AG20443 (cell line): Measurements from ENCODE around the gene DHX40.
"Not testable (repeated sequence)": the region's sequence is repeated elsewhere in the genome, so short reads cannot be mapped to it uniquely, and the experiment has no call there.

Experiments
- DNase-seq: peaks from one replicate; pipeline ENCODE4 v3.0.0; 2012; ENCODE audit warnings: low spot score, mixed read lengths

The DHX40 gene

GRCh38 chr17:59558953-59559352, 6.5 kb upstream of the DHX40 start:
- peak; percentile 13 for DNase-seq

- DNase-seq, result peak; percentile 20
Observed at GRCh38 chr17:59561042-59561441, 4.4 kb upstream of the DHX40 start.

DNA sequence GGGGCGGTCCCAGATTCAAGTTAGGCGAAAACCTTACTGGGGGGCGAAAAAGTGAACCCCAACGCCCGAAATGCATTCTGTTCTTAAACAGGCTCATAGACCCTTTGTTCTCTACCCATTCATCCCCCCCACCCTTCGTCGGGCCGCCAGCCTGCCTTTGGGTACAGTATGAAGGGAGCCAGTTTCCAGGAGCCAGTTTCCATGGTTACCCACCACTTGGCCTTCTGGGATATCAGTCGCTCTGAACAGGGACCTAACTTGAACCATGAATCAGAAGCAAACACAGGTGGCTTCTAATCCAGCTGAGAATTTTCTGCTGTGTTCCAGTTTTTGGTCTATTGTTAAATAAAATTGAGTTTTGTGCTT, 532 bp downstream of the DHX40 start:
- peak; percentile 86 for DNase-seq

DNA sequence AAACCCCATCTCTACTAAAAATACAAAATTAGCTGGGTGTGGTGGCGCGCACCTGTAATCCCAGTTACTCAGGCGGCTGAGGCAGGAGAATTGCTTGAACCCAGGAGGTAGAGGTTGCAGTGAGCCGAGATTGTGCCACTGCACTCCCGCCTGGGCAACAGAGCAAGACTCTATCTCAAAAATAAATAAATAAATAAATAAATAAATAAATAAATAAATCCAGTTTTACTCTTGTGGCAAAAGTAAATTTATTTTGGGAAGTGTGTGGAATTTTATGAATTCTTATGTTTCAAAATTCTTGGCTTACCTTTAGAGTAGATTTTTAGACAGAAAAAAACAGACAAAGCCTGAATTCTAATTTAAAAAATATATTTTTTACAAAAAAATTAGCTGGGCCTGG, 3.7 kb downstream of the DHX40 start:
- DNase-seq, result not testable (repeated sequence)

GRCh38 chr17:59572301-59572924, 7.0 kb downstream of the DHX40 start:
- DNase-seq, result peak; percentile 11

GRCh38 chr17:59584168-59584567, 18.8 kb downstream of the DHX40 start:
- not testable (repeated sequence) for DNase-seq

DNA sequence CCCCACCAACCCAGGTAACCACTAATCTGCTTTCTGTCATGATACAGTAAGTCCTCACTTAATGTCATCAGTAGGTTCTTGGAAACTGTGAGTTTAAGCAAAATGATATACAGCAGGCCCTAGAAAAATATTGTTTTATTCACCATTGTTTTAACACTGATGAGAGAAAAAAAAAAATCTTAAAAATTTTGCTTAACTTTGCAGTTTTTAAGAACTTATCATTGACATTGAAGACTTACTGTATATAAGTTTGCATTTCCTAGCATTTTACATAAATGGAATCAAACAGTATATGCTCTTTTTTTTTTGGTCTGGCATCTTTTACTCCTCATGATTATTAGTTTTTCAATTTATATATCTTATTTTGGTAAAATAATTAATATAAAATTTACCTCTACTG, 34.8 kb downstream of the DHX40 start:
- no peak for DNase-seq

GRCh38 chr17:59601130-59601529, 35.7 kb downstream of the DHX40 start:
- DNase-seq, result no peak

DNA sequence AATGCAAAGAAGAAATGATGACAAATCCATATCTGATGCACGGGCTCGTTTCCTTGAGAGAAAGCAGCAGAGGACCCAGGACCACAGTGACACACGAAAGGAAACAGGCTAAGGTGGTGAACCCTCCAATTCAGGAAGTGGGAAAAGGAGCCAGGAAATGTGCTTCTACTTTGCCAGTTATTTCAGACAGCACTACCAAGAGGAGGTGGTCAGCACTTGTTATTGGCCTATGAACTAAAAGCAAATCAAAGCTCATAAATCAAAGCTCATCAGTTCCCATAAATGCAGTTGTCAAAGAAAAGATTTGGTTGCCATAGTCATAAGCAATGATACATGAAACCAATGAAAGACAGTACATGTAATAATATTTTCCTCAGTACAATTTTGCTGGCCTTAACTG, 41.7 kb downstream of the DHX40 start:
- DNase-seq, result no peak

GRCh38 chr17:59607817-59608403, 42.5 kb downstream of the DHX40 start:
- no peak for DNase-seq

- no peak for DNase-seq
Observed at GRCh38 chr17:59611503-59611902, 46.1 kb downstream of the DHX40 start.

DNA sequence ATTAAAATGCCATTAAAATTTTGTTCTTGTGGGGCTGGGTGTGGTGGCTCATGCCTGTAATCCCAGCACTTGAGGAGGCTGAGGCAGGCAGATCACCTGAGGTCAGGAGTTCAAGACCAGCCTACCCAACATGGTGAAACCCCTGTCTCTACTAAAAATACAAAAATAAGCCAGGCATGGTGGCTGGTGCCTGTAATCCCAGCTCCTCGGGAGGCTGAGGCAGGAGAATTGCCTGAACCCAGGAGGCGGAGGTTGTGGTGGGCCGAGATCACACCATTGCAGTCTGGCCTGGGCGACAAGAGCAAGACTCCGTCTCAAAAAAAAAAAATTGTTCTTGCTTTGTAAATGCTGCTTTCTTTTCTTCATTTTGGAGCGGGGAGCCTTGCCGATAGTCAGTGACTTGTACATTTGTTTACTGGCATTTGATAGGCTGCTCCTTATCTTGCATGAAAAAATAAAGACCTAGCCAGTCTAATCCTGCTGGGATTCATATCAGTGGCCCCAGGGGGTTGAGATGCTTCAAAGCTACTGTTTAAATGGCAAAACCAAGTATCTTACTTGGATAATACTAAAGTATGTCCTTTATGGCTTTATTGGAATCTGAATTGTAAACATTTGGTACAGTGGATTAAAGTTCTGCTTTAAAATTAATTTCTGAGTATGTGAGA, 51.0 kb downstream of the DHX40 start:
- DNase-seq, result no peak

GRCh38 chr17:59617156-59617732, 51.8 kb downstream of the DHX40 start:
- no peak for DNase-seq

DNA sequence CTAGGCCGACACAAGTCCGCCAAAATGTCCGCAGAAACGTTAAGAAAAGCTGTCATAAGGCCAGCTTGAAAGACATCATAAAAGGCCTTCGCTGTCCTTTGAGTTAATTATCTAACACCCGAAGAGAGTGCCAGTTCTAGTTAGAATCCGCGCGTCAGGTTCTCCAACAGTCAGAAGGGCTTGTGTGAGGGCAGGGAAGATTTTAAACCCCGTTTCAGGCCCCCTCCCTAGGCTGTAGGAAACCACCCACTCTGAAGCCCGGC, 53.6 kb downstream of the DHX40 start:
- DNase-seq, result no peak

DNA sequence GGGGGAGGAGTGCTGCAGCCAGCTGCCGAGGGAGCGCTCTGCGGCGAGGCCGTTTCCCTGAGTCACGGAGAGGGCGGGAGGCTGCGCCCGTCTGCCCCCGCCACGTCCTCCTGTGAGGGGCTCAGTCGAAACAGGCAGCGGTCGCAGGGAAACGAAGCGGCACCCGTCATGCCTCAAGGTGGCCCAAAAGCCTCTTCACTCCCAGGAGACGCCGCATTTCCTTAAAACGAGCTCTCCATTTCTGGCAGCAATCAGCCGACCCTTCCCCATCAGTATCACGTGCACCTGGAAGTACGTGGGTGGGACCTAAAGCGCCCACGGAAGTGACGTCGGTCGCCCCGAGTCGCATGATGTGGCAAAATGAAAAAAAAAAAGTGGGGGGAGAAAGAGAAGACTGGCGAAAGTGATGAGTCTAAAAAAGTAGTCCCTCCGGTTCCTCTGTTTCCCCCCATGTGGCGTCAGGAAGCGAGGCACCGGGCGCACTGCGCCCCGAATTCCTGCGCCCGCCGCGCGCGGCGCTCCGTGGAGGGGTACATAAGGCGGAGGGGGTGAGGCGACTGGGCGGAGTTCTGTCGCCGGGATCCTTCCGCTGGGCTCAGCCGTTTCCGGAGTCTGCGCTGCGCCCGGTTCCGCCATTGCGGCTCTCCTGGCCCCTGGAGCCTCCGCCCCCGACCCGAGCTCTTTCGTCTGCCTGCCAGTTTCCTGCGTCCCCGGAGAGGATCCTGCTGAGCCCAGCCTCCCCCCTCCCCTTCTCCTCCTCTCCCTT, 54.1 kb downstream of the DHX40 start, which contains the start of gene CLTC:
TSS of gene CLTC (plus strand) at position 598 of the 766 bp plus-strand sequence. CDS start 237 bp downstream, outside the sequence.
- peak; percentile 94 for DNase-seq

GRCh38 chr17:59620064-59620359, 54.6 kb downstream of the DHX40 start:
- peak; percentile 6 for DNase-seq

DNA sequence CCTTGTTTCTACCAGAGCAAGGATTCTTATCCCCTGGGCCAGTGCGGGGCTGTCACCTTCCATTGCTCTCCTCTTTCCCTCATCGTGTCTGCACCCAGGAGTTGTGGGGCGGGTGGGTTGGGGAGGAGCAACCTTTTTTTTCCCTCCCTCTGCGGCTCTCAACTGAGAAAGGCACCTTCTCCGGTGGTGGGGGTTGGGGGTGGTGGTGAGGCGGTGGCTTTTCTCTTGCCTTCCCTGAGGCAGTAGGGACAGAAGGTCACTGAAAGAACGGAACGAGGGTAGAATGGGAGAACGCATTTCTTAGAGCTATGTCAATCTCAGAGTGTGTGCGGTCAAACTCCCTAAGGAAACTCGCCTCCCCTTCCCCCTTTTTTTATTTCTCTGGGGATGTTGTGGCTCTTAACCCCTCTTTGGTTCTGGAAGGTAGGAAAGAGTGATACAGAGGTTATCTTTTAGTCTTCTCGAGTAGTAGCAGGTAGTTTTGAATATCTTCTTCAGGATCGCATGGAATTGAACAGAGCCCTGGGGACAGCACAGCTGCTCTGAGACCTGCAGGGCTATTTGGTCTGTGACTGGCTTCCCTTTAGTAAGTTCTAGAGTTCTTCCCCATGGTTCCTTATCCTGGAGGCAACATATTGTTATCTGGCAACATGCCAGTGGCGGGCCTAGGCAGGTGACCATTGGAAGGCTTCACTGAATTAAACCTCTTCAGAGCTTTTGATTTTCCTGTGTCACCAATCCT, 55.3 kb downstream of the DHX40 start:
- DNase-seq, result peak; percentile 34

- DNase-seq, result peak; percentile 11
Observed at GRCh38 chr17:59621771-59622170, 56.4 kb downstream of the DHX40 start.

- DNase-seq, result no peak
Observed at GRCh38 chr17:59623151-59623550, 57.7 kb downstream of the DHX40 start.

GRCh38 chr17:59626756-59627155, 61.3 kb downstream of the DHX40 start:
- DNase-seq, result no peak

DNA sequence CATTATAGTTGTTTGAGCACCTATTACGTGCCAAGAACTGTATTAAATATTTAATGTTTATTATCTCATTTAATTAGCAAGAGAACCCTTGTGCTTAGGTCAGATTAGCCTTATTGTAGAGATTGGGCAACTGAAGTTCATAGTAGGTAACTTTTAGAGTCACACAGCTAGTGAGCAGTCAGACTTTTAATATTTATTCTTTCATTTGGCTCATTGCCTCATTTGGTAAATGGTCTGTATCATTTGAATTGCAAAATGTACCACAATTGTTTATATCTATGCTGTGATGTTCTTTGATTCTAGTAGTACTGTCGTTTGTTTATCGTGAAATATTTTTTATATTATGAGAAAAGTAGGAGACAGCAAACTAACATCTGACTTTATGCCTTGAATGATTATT, 61.9 kb downstream of the DHX40 start:
- no peak for DNase-seq

DNA sequence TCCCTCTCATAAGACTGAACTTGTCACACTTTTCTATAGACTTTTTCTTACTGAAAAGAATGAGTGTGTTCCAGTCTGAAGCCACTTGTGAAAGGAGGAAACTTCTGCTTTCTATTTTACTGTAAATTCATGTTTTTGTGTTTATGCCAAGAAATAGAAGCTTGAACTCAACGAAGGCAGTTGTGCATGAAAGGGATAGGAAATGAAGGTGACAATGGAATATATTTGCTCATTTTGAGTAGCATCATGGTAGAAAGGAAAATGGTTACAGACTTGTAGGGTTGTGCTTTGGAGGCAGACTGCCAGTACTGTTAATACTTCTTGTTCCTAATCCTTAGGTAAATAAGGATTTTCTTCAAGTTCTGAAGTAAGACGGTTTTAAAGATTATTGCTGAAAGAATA, 62.4 kb downstream of the DHX40 start:
- DNase-seq, result no peak
